H1 (cell line): Measurements from ENCODE around the gene LIPJ. TPM values are rescaled to one million over a fixed set of nuclear protein-coding genes. Genes with fewer than 3 reads are reported as not detected.

Experiments
- RBBP5 ChIP-seq: IDR thresholded peaks from 2 replicates; pipeline ENCODE4 v1.7.1; 2012; ENCODE audit warnings: low read depth, mild to moderate bottlenecking, inconsistent platforms, low read length, moderate library complexity, borderline replicate concordance
- TAF1 ChIP-seq: IDR thresholded peaks from 2 replicates; pipeline ENCODE4 v1.6.1; 2011; ENCODE audit warnings: mild to moderate bottlenecking, low read depth, low read length
- polyA plus RNA-seq, 7 experiments: library from polyadenylated mRNA; depleted of rRNA in 3 of 7; stranded (reverse) in 5 of 7; unstranded in 2 of 7; fragments of >200 nt in 5 of 7; fragments of 200-250 nt in 2 of 7; gene quantifications; 1 replicate in 5 of 7; 2 replicates in 1 of 7; 4 replicates in 1 of 7; pipeline versions ENCODE4 v1.2.1 to v1.2.3, GENCODE V29; 2011 to 2013; ENCODE audit warnings: missing spikeins in 2 of 7, mixed read lengths in 2 of 7
- total RNA-seq: library from RNA; stranded (reverse); fragmentation: NEBNext Ultra II Directional; extraction: Animal tissue kit (Norgen Biotek cat#: 25700); gene quantifications from 2 replicates; pipeline ENCODE4 v1.2.1, GENCODE V29; 2021

LIPJ gene
- total and polyA plus RNA-seq, 2 of the 8 experiments (the other 6 are each of a cell fraction or from before 2014, with no cell fraction given), result not detected

GRCh38 chr10:88623835-88624234, 37.3 kb downstream of the LIPJ start (continued):
- TF ChIP-seq RBBP5 (no peak), TAF1 (no peak)
